SIG-M5 treated with dmso at 0.1 percent for 504 hours (cell line): Measurements from ENCODE around the gene LMNTD1.
"Not testable (repeated sequence)": the region's sequence is repeated elsewhere in the genome, so short reads cannot be mapped to it uniquely, and the experiment has no call there.

Source experiments
- DNase-seq: peaks from one replicate; lab custom pipeline; 2025; ENCODE audit not compliant: unreplicated experiment; lab: John Stamatoyannopoulos, UW

LMNTD1 gene

DNA sequence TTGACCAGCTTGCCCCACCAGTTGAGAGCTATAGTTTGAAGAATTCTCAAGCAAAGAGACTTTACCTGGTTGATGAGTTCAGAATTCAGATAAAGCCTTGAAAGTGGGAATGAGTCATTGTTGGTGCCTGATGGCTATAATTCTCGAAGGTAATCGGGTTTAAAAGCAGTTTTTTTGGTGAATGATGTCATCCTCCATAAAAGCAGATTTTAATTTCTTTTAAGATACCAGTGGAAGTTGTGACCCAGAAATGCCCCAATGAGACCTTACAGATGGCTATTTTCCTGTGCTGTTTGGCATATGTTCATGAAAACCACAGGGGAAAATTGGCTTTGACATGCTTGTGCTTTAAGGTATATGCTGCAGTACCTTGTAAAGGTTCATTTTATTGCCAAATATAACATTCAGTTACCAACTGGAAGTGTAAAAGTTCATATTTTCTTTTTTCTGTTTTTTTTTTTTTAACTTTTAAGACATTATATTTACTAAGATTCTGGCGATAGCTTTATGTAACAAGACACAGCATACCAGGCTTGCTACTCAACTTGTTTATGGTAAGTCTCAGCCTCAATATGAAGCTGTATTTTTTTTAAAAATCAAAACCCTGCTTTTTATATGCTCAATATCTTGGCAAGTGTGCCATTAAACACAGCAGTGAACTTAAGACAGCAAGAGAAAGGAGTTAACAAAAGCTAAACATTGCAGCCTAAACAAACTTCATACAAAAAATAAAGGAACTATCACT, 119.3 kb downstream of the LMNTD1 start:
- DNase-seq: no peak

DNA sequence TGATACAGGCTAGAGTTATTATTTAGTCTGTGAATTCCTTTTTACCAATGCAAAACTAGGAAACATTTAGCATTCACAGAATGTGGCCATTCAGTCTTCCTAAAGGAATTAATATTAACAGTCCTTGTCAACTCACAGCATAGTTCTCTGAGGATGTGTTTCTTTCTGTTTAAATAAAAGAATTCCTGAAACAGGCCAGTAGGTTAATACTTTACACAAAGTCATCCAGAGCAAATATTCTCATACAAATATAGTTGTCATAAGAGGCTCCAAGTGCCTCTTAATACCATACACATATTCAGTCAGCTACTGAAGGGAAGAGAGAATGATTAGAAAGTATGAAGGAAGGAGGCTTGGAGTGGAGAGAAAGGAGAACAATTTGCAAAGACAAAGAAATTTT, 120.1 kb downstream of the LMNTD1 start:
- no peak for DNase-seq

DNA sequence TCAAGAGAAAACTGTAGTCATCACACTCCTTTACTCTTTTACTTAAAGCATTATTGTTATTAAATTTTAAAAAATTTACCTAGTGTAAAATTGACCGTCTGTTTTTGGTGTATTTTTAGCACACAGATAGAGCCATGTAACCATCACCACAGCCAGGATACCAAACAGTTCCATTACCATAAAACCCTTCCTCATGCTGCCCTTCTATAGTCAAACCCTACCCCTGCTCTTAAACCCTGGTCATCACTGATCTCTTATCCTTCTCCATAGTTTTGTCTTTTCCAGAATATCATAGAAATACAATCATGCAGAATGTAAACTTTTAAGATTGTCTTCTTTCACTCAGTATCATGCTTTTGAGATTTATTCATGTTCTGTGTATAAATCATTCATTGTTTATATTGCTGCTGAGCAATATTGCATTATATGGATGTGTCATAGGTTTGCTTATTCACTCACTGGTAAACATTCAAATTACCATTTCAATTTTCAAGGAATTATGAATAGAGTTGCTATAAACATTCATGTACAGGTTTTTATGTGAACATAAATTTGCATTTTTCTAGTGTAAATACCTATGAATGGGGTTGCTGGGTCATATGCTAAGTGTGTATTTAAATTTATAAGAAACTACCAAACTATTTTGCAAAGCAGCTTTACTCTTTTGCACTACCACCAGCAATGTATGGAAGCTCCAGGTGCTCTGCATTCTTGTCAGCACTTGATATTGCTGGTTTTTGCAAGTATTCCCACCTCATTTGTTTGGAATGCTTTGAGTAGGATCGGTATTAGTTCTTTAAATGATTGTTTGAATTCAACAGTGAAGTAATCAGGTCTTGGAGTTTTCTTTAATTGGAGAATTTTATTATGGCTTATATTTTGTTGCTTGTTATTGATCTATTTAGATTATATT, 125.5 kb downstream of the LMNTD1 start:
- no peak for DNase-seq

DNA sequence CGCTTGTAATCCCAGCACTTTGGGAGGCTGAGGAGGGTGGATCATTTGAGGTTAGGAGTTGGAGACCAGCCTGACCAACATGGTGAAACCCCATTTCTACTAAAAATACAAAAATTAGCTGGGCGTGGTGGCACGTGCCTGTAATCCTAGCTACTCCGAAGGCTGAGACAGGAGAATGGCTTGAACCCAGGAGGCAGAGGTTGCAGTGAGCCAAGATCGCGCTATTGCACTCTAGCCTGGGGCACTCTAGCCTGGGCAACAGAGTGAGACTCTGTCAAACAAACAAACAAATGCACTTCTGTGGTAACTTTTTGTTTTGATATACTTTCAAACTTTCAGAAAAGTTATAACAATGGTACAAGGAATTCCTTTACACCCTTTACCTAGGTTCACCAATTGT, 126.3 kb downstream of the LMNTD1 start:
- DNase-seq: not testable (repeated sequence)
